K562 (cell line): ENCODE results near the gene NECTIN1.

Source experiments
- BCLAF1 ChIP-seq, 2 experiments: fragments of 450-650 bp in 1 of 2; IDR thresholded peaks; 2 replicates each; pipeline ENCODE4 v1.6.1; 2011 to 2017; ENCODE audit warnings: low read depth in 2 of 2, antibody characterized with exemption in 1 of 2, borderline replicate concordance in 1 of 2, low read length in 1 of 2, mild to moderate bottlenecking in 1 of 2, mixed read lengths in 1 of 2; ENCODE audit not compliant: control insufficient read depth in 1 of 2
- CTCF ChIP-seq, 3 experiments: IDR thresholded peaks in 2 of 3; conservative IDR thresholded peaks in 1 of 3; 2 replicates each; pipeline ENCODE4 v1.5.1; 2011 to 2012; ENCODE audit warnings: low read length in 3 of 3, mild to moderate bottlenecking in 3 of 3, control low read depth in 2 of 3, improper control_type of control experiment in 1 of 3, inconsistent platforms in 1 of 3, low read depth in 1 of 3, mixed read lengths in 1 of 3, moderate library complexity in 1 of 3; ENCODE audit not compliant: insufficient read depth in 2 of 3
- E2F4 ChIP-seq: sonication (generic); formaldehyde crosslinking; IDR thresholded peaks from 2 replicates; pipeline ENCODE4 v1.8.0; 2022; ENCODE audit warnings: mild to moderate bottlenecking, low read depth, missing genetic modification reagents
- EZH2 ChIP-seq: IDR thresholded peaks from 2 replicates; pipeline ENCODE4 v1.6.1; 2012; ENCODE audit warnings: low read depth, mild to moderate bottlenecking, inconsistent platforms, low read length, borderline replicate concordance
- HMG20A ChIP-seq: fragments of 450-650 bp; formaldehyde crosslinking; conservative IDR thresholded peaks from 2 replicates; pipeline ENCODE4 v1.4.0; 2020; ENCODE audit warnings: mild to moderate bottlenecking, mixed read lengths
- MXI1 ChIP-seq: IDR thresholded peaks from 2 replicates; pipeline ENCODE4 v1.6.1; 2011; ENCODE audit warnings: low read depth, mild to moderate bottlenecking, improper control_type of control experiment, low read length
- PTTG1 ChIP-seq: fragments of 450-650 bp; IDR thresholded peaks from 2 replicates; pipeline ENCODE4 v1.6.1; 2016; ENCODE audit warnings: low read depth, mild to moderate bottlenecking, missing genetic modification characterization, missing compliant biosample characterization
- RAD21 ChIP-seq, 2 experiments: fragments of 250-450 bp in 1 of 2; fragments of 450-650 bp in 1 of 2; sonication (Bioruptor Pico) in 1 of 2; formaldehyde crosslinking in 1 of 2; IDR thresholded peaks in 1 of 2; conservative IDR thresholded peaks in 1 of 2; 2 replicates each; pipeline versions ENCODE4 v1.4.0 to v1.8.0; 2020 to 2022; ENCODE audit warnings: mild to moderate bottlenecking in 2 of 2, moderate library complexity in 1 of 2
- RFX1 ChIP-seq: fragments of 450-650 bp; IDR thresholded peaks from 2 replicates; pipeline ENCODE4 v1.6.1; 2016; ENCODE audit warnings: mild to moderate bottlenecking, moderate library complexity
- USF1 ChIP-seq: sonication (generic); formaldehyde crosslinking; IDR thresholded peaks from 2 replicates; pipeline ENCODE4 v1.9.0; 2022; ENCODE audit warnings: mild to moderate bottlenecking, missing genetic modification reagents
- ZNF12 ChIP-seq: sonication (generic); formaldehyde crosslinking; IDR thresholded peaks from 2 replicates; pipeline ENCODE4 v1.4.0; 2020; ENCODE audit warnings: mild to moderate bottlenecking, missing genetic modification reagents
- ZNF785 ChIP-seq: fragments of 250-450 bp; sonication (Bioruptor Pico); IDR thresholded peaks from 2 replicates; pipeline ENCODE4 v1.4.0; 2020; ENCODE audit warnings: mild to moderate bottlenecking

GRCh38 chr11:119752345-119752871, 23.4 kb upstream of the NECTIN1 start:
- TF ChIP-seq BCLAF1 (IDR thresholded peaks at IDR 0.05; ENCODE audit: borderline replicate concordance in 1 of 2, control insufficient read depth in 1 of 2, low read depth in 2 of 2, low read length in 1 of 2), result no peak
- no peak for TF ChIP-seq USF1 (CRISPR knock-in tag)
- TF ChIP-seq EZH2, result no peak
- TF ChIP-seq RFX1, result no peak
- no peak for TF ChIP-seq ZNF12 (CRISPR knock-in tag)
- TF ChIP-seq HMG20A (CRISPR knock-in tag), result no peak
- TF ChIP-seq ZNF785 (CRISPR knock-in tag), result no peak
- TF ChIP-seq E2F4 (CRISPR knock-in tag), result no peak
- TF ChIP-seq RAD21 (CRISPR knock-in tag; conservative IDR thresholded peaks at IDR 0.05 in 1 of 2, IDR thresholded peaks at IDR 0.05 in 1 of 2), result no peak
- no peak for TF ChIP-seq CTCF (IDR thresholded peaks at IDR 0.05 in 2 of 3, conservative IDR thresholded peaks at IDR 0.05 in 1 of 3; ENCODE audit: insufficient read depth in 2 of 3, low read depth in 1 of 3, low read length in 3 of 3)
- no peak for TF ChIP-seq MXI1
- no peak for TF ChIP-seq PTTG1 (tag)
